Measurements from ENCODE around the gene ASIP.

GRCh38 chr20:34237942-34238341 is 3.3 kb upstream of the ASIP start:
- TF ChIP-seq CTCF (IDR thresholded peaks at IDR 0.05; ENCODE audit: low read depth, low read length, missing input control) (no peak), ATF3 (IDR thresholded peaks at IDR 0.05) (no peak), RAD21 (IDR thresholded peaks at IDR 0.05) (no peak), EGR1 (IDR thresholded peaks at IDR 0.05; ENCODE audit: low read depth in 2 of 2) (no peak), YY1 (IDR thresholded peaks at IDR 0.05) (no peak), GABPA (IDR thresholded peaks at IDR 0.05 in 1 of 2, conservative IDR thresholded peaks at IDR 0.05 in 1 of 2) (no peak), REST (IDR thresholded peaks at IDR 0.05) (no peak), MAX (IDR thresholded peaks at IDR 0.05) (no peak), TAF1 (conservative IDR thresholded peaks at IDR 0.05) (no peak), HNF4G (IDR thresholded peaks at IDR 0.05) (no peak), ZBTB33 (IDR thresholded peaks at IDR 0.05) (no peak), JUND (IDR thresholded peaks at IDR 0.05) (no peak), RXRA (IDR thresholded peaks at IDR 0.05) (no peak), SP1 (IDR thresholded peaks at IDR 0.05) (no peak)
